Peyer's patch (tissue), 4 donors: ENCODE results near the gene GTF3C5.

Experiments
- CTCF ChIP-seq, 6 experiments: fragments of 450-650 bp in 4 of 6; fragments of 200-600 bp in 2 of 6; sonication (generic) in 1 of 6; IDR thresholded peaks; one replicate each; pipeline ENCODE4 v1.5.1; 2017 to 2019; ENCODE audit warnings: antibody characterized with exemption in 6 of 6, mild to moderate bottlenecking in 3 of 6, moderate library complexity in 1 of 6
- POLR2A ChIP-seq, 2 donors: fragments of 450-650 bp; IDR thresholded peaks; one replicate each; pipeline ENCODE4 v1.5.1; 2017; ENCODE audit warnings: antibody characterized with exemption in 2 of 2, mild to moderate bottlenecking in 2 of 2, moderate library complexity in 2 of 2

- TF ChIP-seq CTCF (IDR thresholded peaks at IDR 0.05) (no peak), POLR2A (IDR thresholded peaks at IDR 0.05) (no peak)
Observed at GRCh38 chr9:133023117-133023890, 7.5 kb upstream of the GTF3C5 start.
